HepG2 (cell line): ENCODE results near the gene RAD54L2. TPM values are rescaled to one million over a fixed set of nuclear protein-coding genes. Genes with fewer than 3 reads are reported as not detected.

Source experiments
- ATAC-seq: fragments of 200-7000 bp; cut with Tn5 transposase; 3 replicates; pipeline ENCODE4 v1.9.1; 2020; ENCODE audit warnings: mild to moderate bottlenecking, moderate library complexity
- BruUV-seq: library from RNA; stranded (reverse); fragments of 400-500 nt; replicated peaks from 2 replicates; lab custom pipeline; 2021; lab: Mats Ljungman, UMichigan
- CTCF ChIA-PET: fragments of 300-600 bp; formaldehyde crosslinking; extraction: SDS; loops from one replicate; lab custom pipeline; 2021; ENCODE audit warnings: low total read pairs, inconsistent platforms, low intra/inter-chr PET ratio; lab: Yijun Ruan, JAX
- POLR2A ChIA-PET: fragments of 350-600 bp; sonication (Branson Sonifier 250); formaldehyde crosslinking; loops from one replicate; lab custom pipeline; 2020; ENCODE audit warnings: antibody characterized with exemption, inconsistent platforms; lab: Yijun Ruan, JAX
- DNase-seq: peaks from one replicate; pipeline ENCODE4 v3.0.0-alpha.2; 2015; ENCODE audit warnings: low spot score
- FAIRE-seq: peaks from 3 replicates; lab custom pipeline; 2011; peaks lifted over from hg19 to GRCh38; lab: Jason Lieb, UNC
- H2AFZ ChIP-seq: one replicate; pipeline ENCODE4 v1.6.1; 2011; ENCODE audit warnings: low read length, inconsistent platforms
- H3K27ac ChIP-seq: fragments of 300-600 bp; 3 replicates; pipeline ENCODE4 v1.8.0; 2011; ENCODE audit warnings: mixed run types, mild to moderate bottlenecking, mixed read lengths, low read length, inconsistent platforms; ENCODE audit not compliant: insufficient read depth; ENCODE audit errors: extremely low read length
- H3K27me3 ChIP-seq, 2 experiments: fragments of 200-600 bp in 1 of 2; 2 replicates in 1 of 2; 3 replicates in 1 of 2; pipeline versions ENCODE4 v1.6.0 to v1.8.0; 2011; ENCODE audit warnings: low read length in 2 of 2, mild to moderate bottlenecking in 2 of 2, moderate library complexity in 2 of 2, inconsistent platforms in 1 of 2; ENCODE audit not compliant: insufficient read depth in 2 of 2, control insufficient read depth in 1 of 2
- H3K36me3 ChIP-seq, 2 experiments: fragments of 200-600 bp in 1 of 2; replicated peaks in 1 of 2; 2 replicates in 1 of 2; 3 replicates in 1 of 2; pipeline versions ENCODE4 v1.5.1 to v1.8.0; 2011; ENCODE audit warnings: low read length in 2 of 2, inconsistent platforms in 1 of 2; ENCODE audit not compliant: insufficient read depth in 2 of 2, control insufficient read depth in 1 of 2
- H3K4me1 ChIP-seq: 2 replicates; pipeline ENCODE4 v1.5.1; 2012; ENCODE audit warnings: low read length, inconsistent platforms; ENCODE audit not compliant: insufficient read depth
- H3K4me2 ChIP-seq: 2 replicates; pipeline ENCODE4 v1.6.0; 2011; ENCODE audit warnings: low read depth, low read length, inconsistent platforms
- H3K4me3 ChIP-seq, 3 experiments: fragments of 200-600 bp in 1 of 3; sonication (generic), shearing (Covaris generic) in 1 of 3; replicated peaks in 1 of 3; 2 replicates each; pipeline ENCODE4 v1.5.1; 2011 to 2016; ENCODE audit warnings: low read length in 3 of 3, inconsistent platforms in 2 of 3, low read depth in 2 of 3, mild to moderate bottlenecking in 2 of 3, control low read depth in 1 of 3, mixed read lengths in 1 of 3; ENCODE audit not compliant: insufficient read depth in 1 of 3
- H3K79me2 ChIP-seq: one replicate; pipeline ENCODE4 v1.6.1; 2011; ENCODE audit warnings: low read length, inconsistent platforms; ENCODE audit not compliant: insufficient read depth
- H3K9ac ChIP-seq: 2 replicates; pipeline ENCODE4 v1.6.0; 2011; ENCODE audit warnings: mild to moderate bottlenecking, low read depth, low read length, inconsistent platforms; ENCODE audit not compliant: insufficient read depth
- H3K9me3 ChIP-seq: 2 replicates; pipeline ENCODE4 v1.5.1; 2012; ENCODE audit warnings: mild to moderate bottlenecking, low read length
- H4K20me1 ChIP-seq: 2 replicates; pipeline ENCODE4 v1.6.0; 2011; ENCODE audit warnings: inconsistent platforms, mild to moderate bottlenecking, low read length, moderate library complexity; ENCODE audit not compliant: insufficient read depth
- CREM ChIP-seq, 2 experiments: sonication (generic) in 1 of 2; formaldehyde crosslinking in 1 of 2; IDR thresholded peaks; 2 replicates each; pipeline versions ENCODE4 v1.4.0 to v1.6.1; 2016 to 2020; ENCODE audit warnings: antibody characterized with exemption in 1 of 2, mild to moderate bottlenecking in 1 of 2, missing genetic modification reagents in 1 of 2
- ESRRA ChIP-seq: sonication (generic); formaldehyde crosslinking; IDR thresholded peaks from 2 replicates; pipeline ENCODE4 v1.5.1; 2020; ENCODE audit warnings: mild to moderate bottlenecking, low read depth, missing genetic modification reagents
- FOXA1 ChIP-seq, 2 experiments: fragments of 450-650 bp in 1 of 2; sonication (generic) in 1 of 2; formaldehyde crosslinking in 1 of 2; IDR thresholded peaks; 2 replicates each; pipeline versions ENCODE4 v1.4.0 to v1.6.1; 2016 to 2020; ENCODE audit warnings: missing genetic modification reagents in 1 of 2
- GMEB1 ChIP-seq: sonication (generic); formaldehyde crosslinking; IDR thresholded peaks from 2 replicates; pipeline ENCODE4 v1.5.1; 2020; ENCODE audit warnings: missing genetic modification reagents, mild to moderate bottlenecking, borderline replicate concordance
- HMGA1 ChIP-seq: sonication (generic); formaldehyde crosslinking; conservative IDR thresholded peaks from 2 replicates; pipeline ENCODE4 v1.4.0; 2020; ENCODE audit warnings: missing genetic modification reagents
- HNRNPLL ChIP-seq: fragments of 200-400 bp; formaldehyde crosslinking; IDR thresholded peaks from 2 replicates; pipeline ENCODE4 v1.6.1; 2017; ENCODE audit warnings: mild to moderate bottlenecking, low read depth, low read length; ENCODE audit not compliant: poor library complexity, severe bottlenecking
- ISL2 ChIP-seq: sonication (generic); formaldehyde crosslinking; IDR thresholded peaks from 2 replicates; pipeline ENCODE4 v1.5.0; 2020; ENCODE audit warnings: missing genetic modification reagents
- KAT8 ChIP-seq: IDR thresholded peaks from 2 replicates; pipeline ENCODE4 v1.6.1; 2016; ENCODE audit warnings: missing genetic modification reagents, missing compliant biosample characterization
- PAWR ChIP-seq: sonication (generic); formaldehyde crosslinking; IDR thresholded peaks from 2 replicates; pipeline ENCODE4 v1.4.0; 2020; ENCODE audit warnings: missing genetic modification reagents, mild to moderate bottlenecking, borderline replicate concordance
- PBX2 ChIP-seq: IDR thresholded peaks from 2 replicates; pipeline ENCODE4 v1.6.1; 2016; ENCODE audit warnings: control low read depth
- PHB2 ChIP-seq: fragments of 450-650 bp; IDR thresholded peaks from 2 replicates; pipeline ENCODE4 v1.6.1; 2018; ENCODE audit not compliant: partially characterized antibody
- YEATS2 ChIP-seq: sonication (generic); formaldehyde crosslinking; IDR thresholded peaks from 2 replicates; pipeline ENCODE4 v1.4.0; 2020; ENCODE audit warnings: missing genetic modification reagents, borderline replicate concordance
- ZNF382 ChIP-seq: sonication (generic); formaldehyde crosslinking; IDR thresholded peaks from 2 replicates; pipeline ENCODE4 v1.5.0; 2020; ENCODE audit warnings: missing genetic modification reagents, mild to moderate bottlenecking, borderline replicate concordance
- ZNF510 ChIP-seq: sonication (generic); formaldehyde crosslinking; IDR thresholded peaks from 2 replicates; pipeline ENCODE4 v1.4.0; 2020; ENCODE audit warnings: low read depth, mild to moderate bottlenecking, missing genetic modification reagents
- ZNF556 ChIP-seq: sonication (generic); formaldehyde crosslinking; IDR thresholded peaks from 2 replicates; pipeline ENCODE4 v1.4.0; 2020; ENCODE audit warnings: mild to moderate bottlenecking, missing genetic modification reagents, borderline replicate concordance
- ZNF7 ChIP-seq: IDR thresholded peaks from 2 replicates; pipeline ENCODE4 v1.6.1; 2016; ENCODE audit warnings: missing biosample characterization, missing genetic modification reagents
- ZNF704 ChIP-seq: sonication (generic); formaldehyde crosslinking; IDR thresholded peaks from 2 replicates; pipeline ENCODE4 v1.8.1; 2023; ENCODE audit warnings: mild to moderate bottlenecking, inconsistent platforms, moderate library complexity, missing genetic modification reagents, borderline replicate concordance
- ZNF839 ChIP-seq: sonication (generic); formaldehyde crosslinking; IDR thresholded peaks from 2 replicates; pipeline ENCODE4 v1.4.0; 2020; ENCODE audit warnings: missing genetic modification reagents, mild to moderate bottlenecking, borderline replicate concordance
- WGBS: methylation state at CpG from one replicate; pipeline ENCODE4 v1.1.6; 2017; ENCODE audit warnings: low lambda C conversion rate; 5-methylcytosine and 5-hydroxymethylcytosine counted together
- in situ Hi-C: cut with HindIII; loops from 2 replicates; pipeline ENCODE4 v1.10.0; 2017; ENCODE audit warnings: low pct_unique_long_range_greater_than_20kb; ENCODE audit not compliant: extremely low pct_ligation_motif_present
- intact Hi-C: fragments of 100-400 bp; cut with micrococcal nuclease; formaldehyde crosslinking; loops from one replicate; pipeline ENCODE4 v1.10.0; 2022; ENCODE audit not compliant: unreplicated experiment
- polyA plus RNA-seq, 8 experiments: library from polyadenylated mRNA; depleted of rRNA in 3 of 8; stranded (reverse) in 7 of 8; unstranded in 1 of 8; fragments of >200 nt; fragmentation: Illumina TruSeq in 4 of 8; extraction: Trizol in 4 of 8; gene quantifications; 2 replicates each; pipeline versions ENCODE4 v1.2.1 to v1.2.3, GENCODE V29; 2011 to 2016; ENCODE audit warnings: low read depth in 4 of 8, missing spikeins in 1 of 8, mixed read lengths in 1 of 8; ENCODE audit not compliant: insufficient read depth in 1 of 8
- total RNA-seq, 5 experiments: library from RNA; depleted of rRNA; stranded (reverse); fragments of >200 nt; fragmentation: Illumina TruSeq; extraction: Trizol; gene quantifications; 2 replicates each; pipeline ENCODE4 v1.2.3, GENCODE V29; 2016; ENCODE audit warnings: low read depth in 1 of 5

The RAD54L2 gene
- total and polyA plus RNA-seq, 2 of the 13 experiments (the other 11 are each of a cell fraction or from before 2014, with no cell fraction given), result 5.5 to 14.8 TPM

GRCh38 chr3:51498876-51499738, 39.4 kb upstream of the RAD54L2 start:
- no peaks in the 10 kb centered on the region for H3K9me3 ChIP-seq
- H3K79me2 ChIP-seq, result peaks cover 26% of the 10 kb centered on the region
- POLR2A ChIA-PET, result interaction anchor here (0.6 to 2.4 kb wide), 25 partner anchors 10 to 1559 kb away, joined by 3 to 44 read pairs (median 4); partner anchors contain the start of genes CISH, GRM2, MANF and PARP3
- H3K27me3 ChIP-seq, result no peaks in the 10 kb centered on the region
- intact Hi-C loops (no loop called here), in situ Hi-C loops (no loop called here)
- peak; percentile 86 for ATAC-seq
- FAIRE-seq, result peak; percentile 83
- peak overlapping the region; percentile 88 for H3K9ac ChIP-seq
- peak overlapping the region; percentile 97 for H3K27ac ChIP-seq
- peak; percentile 92 for DNase-seq
- no peak overlapping the region for H2AFZ ChIP-seq
- BruUV-seq, result no TSS peak
- CTCF ChIA-PET, result interaction anchor here (1.2 kb wide), 1 partner anchor 138 kb away, joined by 4 read pairs; no protein-coding TSS in a partner anchor
- H3K36me3 ChIP-seq, result peaks cover 2 to 9% of the 10 kb centered on the region in 2 experiments; a peak in 3 of 5 replicates
- H4K20me1 ChIP-seq, result peaks cover 9% of the 10 kb centered on the region
- H3K4me2 ChIP-seq, result peak overlapping the region; percentile 88
- peak overlapping the region; percentile 74 to 91 (median 82) for H3K4me3 ChIP-seq
- peaks cover 30% of the 10 kb centered on the region for H3K4me1 ChIP-seq
- WGBS, result 2% methylated on average over 38 of the region's 43 CpGs
- TF ChIP-seq ISL2 (CRISPR knock-in tag) (no peak), HNRNPLL (peak; percentile 72), ZNF7 (CRISPR knock-in tag) (no peak), ESRRA (no peak), HMGA1 (CRISPR knock-in tag) (no peak), ZNF556 (peak; percentile 38; the same call in 1 of the 2 replicates), YEATS2 (CRISPR knock-in tag) (peak; percentile 61; the same call in 1 of the 2 replicates), ZNF704 (CRISPR knock-in tag) (no peak), PBX2 (CRISPR knock-in tag) (no peak), CREM (IDR thresholded peaks at IDR 0.05) (no peak), CREM (CRISPR knock-in tag; IDR thresholded peaks at IDR 0.05) (no peak), ZNF382 (CRISPR knock-in tag) (no peak), KAT8 (CRISPR knock-in tag) (peak; percentile 74), GMEB1 (CRISPR knock-in tag) (no peak), FOXA1 (IDR thresholded peaks at IDR 0.05) (no peak), FOXA1 (CRISPR knock-in tag; IDR thresholded peaks at IDR 0.05) (no peak), PAWR (CRISPR knock-in tag) (no peak), PHB2 (no peak), ZNF510 (0 out of 2 replicates have a peak, but pooled peaks have one; percentile 9), ZNF839 (CRISPR knock-in tag) (no peak)
